Caco-2 (cell line): ENCODE data around the gene CDON. TPM values are rescaled to one million over a fixed set of nuclear protein-coding genes. Genes with fewer than 3 reads are reported as not detected.

Source experiments
- BruUV-seq: library from RNA; stranded (reverse); fragments of 400-500 nt; replicated peaks from 2 replicates; lab custom pipeline; 2021; lab: Mats Ljungman, UMichigan
- CTCF ChIA-PET: fragments of 300-600 bp; sonication (Branson Sonifier 250); formaldehyde crosslinking; loops from one replicate; lab custom pipeline; 2022; ENCODE audit warnings: antibody characterized with exemption; lab: Charles Lee
- POLR2A ChIA-PET: fragments of 300-600 bp; sonication (Branson Sonifier 250); formaldehyde crosslinking; loops from one replicate; lab custom pipeline; 2022; ENCODE audit warnings: antibody characterized with exemption; lab: Charles Lee
- DNase-seq, 2 experiments: peaks; one replicate each; pipeline versions ENCODE4 v3.0.0 to v3.0.0-alpha.2; 2020 to 2022
- H3K27me3 ChIP-seq: replicated peaks from 2 replicates; pipeline ENCODE4 v1.6.0; 2011; ENCODE audit warnings: low read length; ENCODE audit not compliant: control insufficient read depth, insufficient read depth
- H3K36me3 ChIP-seq: 2 replicates; pipeline ENCODE4 v1.5.1; 2011; ENCODE audit warnings: low read length; ENCODE audit not compliant: control insufficient read depth, insufficient read depth
- H3K4me1 ChIP-seq: fragments of 250-450 bp; sonication (Bioruptor Pico); 2 replicates; pipeline ENCODE4 v1.5.1; 2020; ENCODE audit warnings: mild to moderate bottlenecking
- H3K4me3 ChIP-seq: 2 replicates; pipeline ENCODE4 v1.5.1; 2011; ENCODE audit warnings: low read depth, mild to moderate bottlenecking, control low read depth, low read length
- H3K9me3 ChIP-seq: fragments of 250-450 bp; sonication (Bioruptor Pico); 2 replicates; pipeline ENCODE4 v1.5.1; 2020; ENCODE audit warnings: mild to moderate bottlenecking, moderate library complexity
- H3K27ac Mint-ChIP-seq: one replicate; pipeline ENCODE4 v1.8.0; 2022; ENCODE audit warnings: mixed read lengths; ENCODE audit not compliant: unreplicated experiment
- H3K27me3 Mint-ChIP-seq: one replicate; pipeline ENCODE4 v1.8.0; 2022; ENCODE audit warnings: mixed read lengths; ENCODE audit not compliant: insufficient read depth, unreplicated experiment
- H3K36me3 Mint-ChIP-seq: one replicate; pipeline ENCODE4 v1.8.0; 2022; ENCODE audit warnings: mild to moderate bottlenecking, mixed read lengths; ENCODE audit not compliant: insufficient read depth, unreplicated experiment
- H3K4me1 Mint-ChIP-seq: one replicate; pipeline ENCODE4 v1.8.0; 2022; ENCODE audit warnings: low read depth, mixed read lengths; ENCODE audit not compliant: unreplicated experiment
- H3K4me3 Mint-ChIP-seq: one replicate; pipeline ENCODE4 v1.8.0; 2022; ENCODE audit warnings: mild to moderate bottlenecking, moderate library complexity, mixed read lengths; ENCODE audit not compliant: unreplicated experiment
- H3K9me3 Mint-ChIP-seq: one replicate; pipeline ENCODE4 v1.8.0; 2022; ENCODE audit warnings: mixed read lengths; ENCODE audit not compliant: unreplicated experiment
- intact Hi-C: fragments of 100-400 bp; cut with micrococcal nuclease; formaldehyde crosslinking; loops from one replicate; pipeline ENCODE4 v1.10.0; 2022; ENCODE audit not compliant: unreplicated experiment
- total RNA-seq: library from RNA; stranded (reverse); gene quantifications from 2 replicates; pipeline ENCODE4 v1.2.3, GENCODE V29; 2022
- TF ChIP-seq, protein P1 (sequence below), 2 experiments: fragments of 200-600 bp in 1 of 2; IDR thresholded peaks; 1 replicate in 1 of 2; 2 replicates in 1 of 2; pipeline versions ENCODE4 v1.5.1 to v1.8.0; 2011 to 2022; ENCODE audit warnings: antibody characterized with exemption in 1 of 2, control low read depth in 1 of 2, inconsistent platforms in 1 of 2, low read depth in 1 of 2, low read length in 1 of 2, mild to moderate bottlenecking in 1 of 2, moderate library complexity in 1 of 2; ENCODE audit not compliant: insufficient read depth in 1 of 2, severe bottlenecking in 1 of 2, unreplicated experiment in 1 of 2

Gene CDON
- total RNA-seq, 1 experiment from 2014 or later: 6.8 TPM

DNA sequence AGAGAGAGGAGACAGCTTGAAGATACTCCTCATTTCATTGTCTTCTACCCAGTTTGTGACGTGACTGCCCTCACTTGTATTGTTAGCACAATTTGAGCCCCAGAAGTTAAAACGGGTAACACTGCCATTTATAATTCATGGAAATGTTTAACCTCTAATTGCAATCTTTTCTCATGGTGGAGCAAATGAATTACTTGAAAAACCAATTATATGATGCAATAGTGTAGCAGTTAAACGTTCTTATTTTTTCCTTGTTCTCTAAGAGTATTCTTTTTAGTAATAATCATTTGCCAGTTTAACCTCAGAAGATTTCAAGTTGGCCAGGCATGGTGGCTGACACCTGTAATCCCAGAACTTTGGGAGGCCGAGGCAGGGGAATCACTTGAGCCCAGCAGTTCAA, 56.6 kb downstream of the CDON start:
- TF ChIP-seq, protein P1, sequence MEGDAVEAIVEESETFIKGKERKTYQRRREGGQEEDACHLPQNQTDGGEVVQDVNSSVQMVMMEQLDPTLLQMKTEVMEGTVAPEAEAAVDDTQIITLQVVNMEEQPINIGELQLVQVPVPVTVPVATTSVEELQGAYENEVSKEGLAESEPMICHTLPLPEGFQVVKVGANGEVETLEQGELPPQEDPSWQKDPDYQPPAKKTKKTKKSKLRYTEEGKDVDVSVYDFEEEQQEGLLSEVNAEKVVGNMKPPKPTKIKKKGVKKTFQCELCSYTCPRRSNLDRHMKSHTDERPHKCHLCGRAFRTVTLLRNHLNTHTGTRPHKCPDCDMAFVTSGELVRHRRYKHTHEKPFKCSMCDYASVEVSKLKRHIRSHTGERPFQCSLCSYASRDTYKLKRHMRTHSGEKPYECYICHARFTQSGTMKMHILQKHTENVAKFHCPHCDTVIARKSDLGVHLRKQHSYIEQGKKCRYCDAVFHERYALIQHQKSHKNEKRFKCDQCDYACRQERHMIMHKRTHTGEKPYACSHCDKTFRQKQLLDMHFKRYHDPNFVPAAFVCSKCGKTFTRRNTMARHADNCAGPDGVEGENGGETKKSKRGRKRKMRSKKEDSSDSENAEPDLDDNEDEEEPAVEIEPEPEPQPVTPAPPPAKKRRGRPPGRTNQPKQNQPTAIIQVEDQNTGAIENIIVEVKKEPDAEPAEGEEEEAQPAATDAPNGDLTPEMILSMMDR (IDR thresholded peaks at IDR 0.05; ENCODE audit: insufficient read depth in 1 of 2, low read depth in 1 of 2, low read length in 1 of 2, severe bottlenecking in 1 of 2, unreplicated experiment in 1 of 2): no peak
- no peak for DNase-seq
- Mint-ChIP-seq H3K27me3 (peaks cover 10% of the 10 kb centered on the region), H3K27ac (no peak overlapping the region), H3K4me3 (no peak overlapping the region), H3K36me3 (no peaks in the 10 kb centered on the region), H3K9me3 (no peaks in the 10 kb centered on the region), H3K4me1 (peaks cover 10% of the 10 kb centered on the region)
- ChIA-PET POLR2A (no interaction called here), CTCF (no interaction called here)
- Histone ChIP-seq H3K4me1 (no peaks in the 10 kb centered on the region), H3K36me3 (no peaks in the 10 kb centered on the region), H3K4me3 (no peak overlapping the region), H3K9me3 (no peaks in the 10 kb centered on the region), H3K27me3 (no peaks in the 10 kb centered on the region)
- no TSS peak for BruUV-seq
- intact Hi-C loops: no loop called here

DNA sequence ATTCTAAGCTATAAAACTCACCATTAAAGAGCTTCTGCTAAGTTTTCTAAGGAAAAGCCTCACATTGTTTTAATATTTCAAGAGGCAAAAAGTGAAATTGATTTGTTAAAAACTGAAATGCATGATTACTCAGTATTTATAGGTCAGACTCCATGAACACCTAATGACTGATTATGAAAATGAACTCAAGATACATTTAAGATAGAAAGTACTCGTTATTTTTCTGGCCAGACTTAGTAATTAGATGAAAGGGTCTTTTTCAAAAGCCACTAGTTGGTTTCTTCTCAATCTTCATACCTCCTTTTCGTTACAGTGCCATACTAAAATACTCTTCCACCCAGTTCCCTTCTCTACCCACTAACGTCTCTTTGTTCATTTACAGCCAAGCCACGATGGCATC, 60.5 kb downstream of the CDON start:
- TF ChIP-seq, protein P1 (IDR thresholded peaks at IDR 0.05; ENCODE audit: insufficient read depth in 1 of 2, low read depth in 1 of 2, low read length in 1 of 2, severe bottlenecking in 1 of 2, unreplicated experiment in 1 of 2): no peak
- Mint-ChIP-seq H3K9me3 (no peaks in the 10 kb centered on the region), H3K4me3 (no peak overlapping the region), H3K27ac (no peak overlapping the region), H3K36me3 (no peaks in the 10 kb centered on the region), H3K27me3 (peaks cover 8% of the 10 kb centered on the region), H3K4me1 (peaks cover 4% of the 10 kb centered on the region)
- no peaks in the 10 kb centered on the region for H3K36me3 ChIP-seq
- POLR2A ChIA-PET: no interaction called here
- BruUV-seq: no TSS peak
- no peak overlapping the region for H3K4me3 ChIP-seq
- no peaks in the 10 kb centered on the region for H3K27me3 ChIP-seq
- intact Hi-C loops: no loop called here
- no peaks in the 10 kb centered on the region for H3K4me1 ChIP-seq
- no peaks in the 10 kb centered on the region for H3K9me3 ChIP-seq
- CTCF ChIA-PET: no interaction called here
- DNase-seq: no peak

DNA sequence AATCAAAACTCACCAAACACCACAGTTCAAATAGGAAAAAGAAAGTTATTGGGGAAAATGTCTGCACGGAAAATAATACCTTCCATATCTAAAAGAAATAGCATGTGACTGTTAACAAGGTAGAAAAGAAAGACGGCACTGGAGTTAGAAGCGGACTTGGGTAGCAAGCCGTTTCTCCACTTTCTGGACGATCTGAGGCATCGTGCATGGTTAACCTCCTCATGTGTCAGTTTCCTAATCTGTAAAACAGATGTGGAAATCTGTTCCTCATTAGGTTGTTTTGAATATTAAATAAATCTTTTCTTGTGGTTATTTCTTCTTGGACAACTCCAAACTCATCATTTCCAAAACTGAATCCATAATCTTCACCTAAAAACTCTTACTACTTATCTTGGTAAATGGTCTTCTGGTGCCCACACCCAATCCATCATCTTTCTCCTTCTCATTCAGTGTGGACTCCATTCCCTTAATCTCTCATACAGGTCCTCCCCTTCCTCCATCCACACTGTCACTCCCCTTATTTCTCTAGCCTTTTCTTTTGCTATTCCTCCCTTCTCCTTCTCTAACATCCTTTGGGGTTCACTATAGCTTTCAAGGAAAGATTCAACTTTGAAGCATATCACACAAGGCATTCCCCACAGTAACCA, 63.3 kb downstream of the CDON start:
- peaks cover 7% of the 10 kb centered on the region for H3K27me3 Mint-ChIP-seq
- no peak overlapping the region for H3K27ac Mint-ChIP-seq
- no peaks in the 10 kb centered on the region for H3K36me3 Mint-ChIP-seq
- BruUV-seq: no TSS peak
- no peak for DNase-seq
- Histone ChIP-seq H3K36me3 (no peaks in the 10 kb centered on the region), H3K4me1 (no peaks in the 10 kb centered on the region), H3K27me3 (no peaks in the 10 kb centered on the region), H3K9me3 (no peaks in the 10 kb centered on the region), H3K4me3 (no peak overlapping the region)
- TF ChIP-seq, protein P1 (IDR thresholded peaks at IDR 0.05; ENCODE audit: insufficient read depth in 1 of 2, low read depth in 1 of 2, low read length in 1 of 2, severe bottlenecking in 1 of 2, unreplicated experiment in 1 of 2): no peak
- ChIA-PET POLR2A (no interaction called here), CTCF (no interaction called here)
- H3K9me3 Mint-ChIP-seq: no peaks in the 10 kb centered on the region
- no peak overlapping the region for H3K4me3 Mint-ChIP-seq
- intact Hi-C loops: no loop called here
- no peaks in the 10 kb centered on the region for H3K4me1 Mint-ChIP-seq
